Measurements from ENCODE around the gene FAM98C. TPM values are rescaled to one million over a fixed set of nuclear protein-coding genes. Genes with fewer than 3 reads are reported as not detected.

FAM98C gene
- total RNA-seq, 1 donor from 2014 or later: 14.2 TPM

- intact Hi-C loops (cut with DNase I): no loop called here
- DNase-seq (ENCODE audit: low spot score): no peak
Measured at GRCh38 chr19:38443458-38443999, 40.6 kb downstream of the FAM98C start.

GRCh38 chr19:38444026-38444425 lies 41.1 kb downstream of the FAM98C start:
- no peak for DNase-seq (ENCODE audit: low spot score)
- intact Hi-C loops (cut with DNase I): no loop called here

GRCh38 chr19:38445362-38445761 lies 42.5 kb downstream of the FAM98C start:
- intact Hi-C loops (cut with DNase I): no loop called here

GRCh38 chr19:38448225-38448624 lies 45.3 kb downstream of the FAM98C start:
- intact Hi-C loops (cut with DNase I): no loop called here
- DNase-seq (ENCODE audit: low spot score): no peak

More at GRCh38 chr19:38445362-38445761, 42.5 kb downstream of the FAM98C start:
- no peak for DNase-seq (ENCODE audit: low spot score)

DNA sequence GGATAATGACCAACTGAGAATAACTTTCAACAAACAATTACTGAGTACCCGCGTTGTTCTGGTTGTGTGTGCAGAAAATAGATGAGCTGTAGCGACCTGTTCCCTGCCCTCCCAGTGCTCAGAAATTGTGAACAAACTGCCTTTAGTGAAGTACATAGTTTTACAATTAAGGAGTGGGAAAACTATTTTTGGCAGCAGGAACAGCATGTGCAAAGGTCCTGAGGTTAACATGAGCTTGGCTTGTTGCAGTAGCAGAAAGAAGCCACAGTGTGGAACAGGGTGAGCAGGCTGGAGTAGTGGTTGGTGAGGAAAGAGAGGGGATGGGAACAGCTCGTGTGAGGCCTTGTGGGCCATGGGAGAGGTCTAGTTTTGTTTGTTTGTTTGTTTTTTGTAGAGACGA lies 46.6 kb downstream of the FAM98C start:
- DNase-seq (ENCODE audit: low spot score): no peak
- intact Hi-C loops (cut with DNase I): no loop called here

DNA sequence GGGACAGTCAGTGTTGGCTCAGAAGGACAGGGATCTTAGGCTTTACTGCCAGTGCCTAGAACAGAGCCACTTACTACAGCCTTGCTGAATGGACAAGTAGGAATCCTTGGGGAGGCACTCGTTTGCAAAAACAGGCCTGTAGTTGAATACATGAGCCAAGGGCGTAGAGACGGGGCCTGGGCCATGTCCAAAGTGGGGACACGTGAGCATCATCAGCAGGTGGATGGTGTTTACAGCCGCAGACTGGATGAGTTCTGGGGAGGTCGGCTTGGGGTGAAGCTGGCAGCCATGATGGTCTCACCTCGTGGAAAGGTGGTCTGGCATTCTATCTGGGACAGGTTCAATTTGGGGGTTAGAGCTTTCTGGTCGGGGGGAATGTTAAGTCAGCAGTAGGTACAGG lies 48.1 kb downstream of the FAM98C start:
- DNase-seq (ENCODE audit: low spot score): no peak
- intact Hi-C loops (cut with DNase I): no loop called here

DNA sequence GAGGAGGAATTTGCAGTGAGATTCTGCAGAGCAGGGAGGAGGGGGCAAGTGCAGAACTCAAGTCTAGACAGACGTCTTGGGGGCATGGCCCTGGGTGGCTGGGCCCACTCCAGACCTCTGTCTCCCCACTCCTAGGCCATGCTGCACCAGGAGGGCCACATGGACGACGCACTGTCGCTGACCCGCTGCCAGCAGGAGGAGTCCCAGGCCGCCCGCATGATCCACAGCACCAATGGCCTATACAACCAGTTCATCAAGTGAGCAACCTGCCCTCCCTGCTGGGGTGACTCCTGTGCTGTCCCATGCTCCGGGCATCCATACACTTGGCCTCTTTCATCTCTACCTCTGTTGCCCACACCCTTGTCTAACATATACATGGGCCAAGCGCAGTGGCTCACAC lies 48.7 kb downstream of the FAM98C start:
- intact Hi-C loops (cut with DNase I): no loop called here
- DNase-seq (ENCODE audit: low spot score): no peak

DNA sequence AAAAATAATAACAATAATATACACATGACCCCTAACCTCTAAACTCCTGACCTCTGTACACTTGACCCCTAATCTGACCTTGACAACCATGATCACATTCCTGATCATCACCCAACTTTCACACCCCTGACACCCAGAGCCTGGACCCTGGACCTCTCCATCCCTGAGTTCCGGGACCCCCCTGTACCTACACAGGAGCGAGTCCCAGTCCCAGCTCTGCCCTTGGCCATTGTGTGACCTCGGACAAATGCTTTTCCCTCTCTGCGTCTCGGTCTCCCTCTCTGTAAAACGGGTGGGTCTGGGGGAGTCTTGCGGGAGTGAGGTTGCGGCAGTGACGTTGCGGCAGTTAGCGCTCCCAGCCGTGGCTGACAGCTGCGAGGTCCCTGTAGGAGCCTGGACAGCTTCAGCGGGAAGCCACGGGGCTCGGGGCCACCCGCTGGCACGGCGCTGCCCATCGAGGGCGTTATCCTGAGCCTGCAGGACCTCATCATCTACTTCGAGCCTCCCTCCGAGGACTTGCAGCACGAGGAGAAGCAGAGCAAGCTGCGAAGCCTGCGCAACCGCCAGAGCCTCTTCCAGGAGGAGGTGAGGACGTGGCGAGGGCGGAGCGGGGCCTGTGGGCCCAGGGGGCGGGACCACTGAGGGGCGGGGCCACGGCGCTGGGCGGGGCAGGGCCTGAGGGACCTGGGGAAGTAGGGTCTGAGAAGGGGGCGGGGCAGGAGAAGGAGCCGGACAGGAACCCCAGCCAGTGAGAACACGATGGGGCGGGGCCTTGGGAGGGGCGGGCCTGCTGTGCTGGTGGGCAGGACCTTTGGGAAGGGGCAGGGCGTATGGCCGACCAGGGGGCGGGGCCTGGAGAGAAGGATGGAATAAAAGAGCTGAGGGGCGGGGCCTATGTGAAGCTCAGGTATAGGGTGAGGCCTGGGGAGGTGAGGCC lies 49.8 kb downstream of the FAM98C start:
- no peak for DNase-seq (ENCODE audit: low spot score)
- intact Hi-C loops (cut with DNase I): no loop called here

- intact Hi-C loops (cut with DNase I): no loop called here
- DNase-seq (ENCODE audit: low spot score): no peak
Measured at GRCh38 chr19:38453596-38453995, 50.7 kb downstream of the FAM98C start.

DNA sequence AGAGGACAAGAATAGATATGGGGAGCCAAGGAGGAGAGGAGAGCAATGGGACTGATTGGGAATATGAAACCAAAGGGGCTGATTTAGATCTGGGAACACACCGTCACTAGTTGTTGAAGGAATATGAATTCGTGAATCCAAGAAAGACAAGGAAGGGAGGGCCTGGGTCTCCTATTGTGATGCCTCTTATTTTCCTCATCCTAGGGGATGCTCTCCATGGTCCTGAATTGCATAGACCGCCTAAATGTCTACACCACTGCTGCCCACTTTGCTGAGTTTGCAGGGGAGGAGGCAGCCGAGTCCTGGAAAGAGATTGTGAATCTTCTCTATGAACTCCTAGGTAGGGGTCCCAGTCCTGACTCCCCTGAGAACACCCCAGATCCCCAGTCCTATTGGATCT lies 52.1 kb downstream of the FAM98C start:
- DNase-seq (ENCODE audit: low spot score): no peak
- intact Hi-C loops (cut with DNase I): no loop called here

- DNase-seq (ENCODE audit: low spot score): no peak
- intact Hi-C loops (cut with DNase I): no loop called here
Measured at GRCh38 chr19:38457202-38457601, 54.3 kb downstream of the FAM98C start.

DNA sequence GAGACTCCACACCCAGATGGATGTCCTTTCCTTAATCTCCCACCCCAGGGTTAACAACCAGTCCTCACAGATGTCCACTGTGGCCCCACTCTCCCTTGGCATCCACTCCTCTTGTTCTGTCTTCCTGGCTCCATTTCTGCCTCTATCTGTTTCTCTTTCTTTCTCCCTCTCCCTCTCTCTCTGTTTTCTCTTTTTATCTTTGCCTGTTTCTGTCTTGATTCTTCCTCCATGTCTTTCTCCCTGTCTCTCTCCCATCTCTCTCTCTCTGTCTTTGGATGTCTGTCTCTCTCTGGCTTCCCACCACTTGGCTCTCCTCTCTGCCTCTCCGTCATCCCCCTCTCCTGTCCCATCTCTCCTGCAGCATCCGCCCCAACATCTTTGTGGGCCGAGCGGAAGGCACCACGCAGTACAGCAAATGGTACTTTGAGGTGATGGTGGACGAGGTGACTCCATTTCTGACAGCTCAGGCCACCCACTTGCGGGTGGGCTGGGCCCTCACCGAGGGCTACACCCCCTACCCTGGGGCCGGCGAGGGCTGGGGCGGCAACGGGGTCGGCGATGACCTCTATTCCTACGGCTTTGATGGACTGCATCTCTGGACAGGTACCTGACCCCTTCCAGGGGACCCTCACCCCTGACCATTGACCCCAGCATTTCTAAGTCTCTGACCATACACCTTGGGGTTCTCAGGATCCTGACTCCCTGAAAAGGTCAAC lies 55.0 kb downstream of the FAM98C start:
- intact Hi-C loops (cut with DNase I): no loop called here
- no peak for DNase-seq (ENCODE audit: low spot score)

Other genes starting within 250 kb of the FAM98C start
- gene DPF1, start 178.9 kb upstream of the FAM98C start, total RNA-seq: 0.51 TPM
- gene PPP1R14A, start 146.7 kb upstream of the FAM98C start, total RNA-seq: 23.9 TPM
- 17.3 TPM for gene SPINT2, start 138.5 kb upstream of the FAM98C start, total RNA-seq
- gene C19orf33, start 98.8 kb upstream of the FAM98C start, total RNA-seq: 2.0 TPM
- gene YIF1B, start 87.1 kb upstream of the FAM98C start, total RNA-seq: 27.6 TPM
- 14.1 TPM for gene KCNK6, start 83.2 kb upstream of the FAM98C start, total RNA-seq
- 1.5 TPM for gene CATSPERG, start 67.3 kb upstream of the FAM98C start, total RNA-seq
- gene PSMD8, start 28.5 kb upstream of the FAM98C start, total RNA-seq: 283 TPM
- gene GGN, start 15.1 kb upstream of the FAM98C start, total RNA-seq: 0.40 TPM
- gene SPRED3, start 14.4 kb upstream of the FAM98C start, total RNA-seq: 2.2 TPM
- gene RASGRP4, start 23.1 kb downstream of the FAM98C start, total RNA-seq: 1.5 TPM
- gene RYR1, start 30.6 kb downstream of the FAM98C start, total RNA-seq: 1.3 TPM
- gene MAP4K1, start 214.9 kb downstream of the FAM98C start, total RNA-seq: 1.5 TPM
- 483 TPM for gene EIF3K, start 216.1 kb downstream of the FAM98C start, total RNA-seq
- gene ACTN4, start 244.6 kb downstream of the FAM98C start, total RNA-seq: 190 TPM

All from cardiac septum (tissue), 1 donor.